K562 (cell line): Measurements from ENCODE around the gene TOMM5. TPM values are rescaled to one million over a fixed set of nuclear protein-coding genes. Genes with fewer than 3 reads are reported as not detected.

ENCODE experiments used
- ERF ChIP-seq: fragments of 450-650 bp; formaldehyde crosslinking; IDR thresholded peaks from 2 replicates; pipeline ENCODE4 v1.4.0; 2020; ENCODE audit warnings: mild to moderate bottlenecking, mixed read lengths
- PHB ChIP-seq: fragments of 250-450 bp; sonication (Bioruptor Pico); IDR thresholded peaks from 2 replicates; pipeline ENCODE4 v1.5.0; 2021
- polyA plus RNA-seq, 8 experiments: library from polyadenylated mRNA; depleted of rRNA in 4 of 8; stranded (reverse) in 5 of 8; unstranded in 3 of 8; fragments of >200 nt; fragmentation: Nextera tagmentation in 2 of 8; fragmentation: Illumina TruSeq in 1 of 8; extraction: Ambion mirVana in 2 of 8; extraction: Trizol in 1 of 8; gene quantifications; 2 replicates each; pipeline versions ENCODE4 v1.2.1 to v1.2.3, GENCODE V29; 2011 to 2014; ENCODE audit warnings: inconsistent platforms in 1 of 8, missing spikeins in 1 of 8
- total RNA-seq, 7 experiments: library from RNA; depleted of rRNA in 6 of 7; stranded (reverse); fragments of >200 nt in 6 of 7; fragmentation: Illumina TruSeq in 2 of 7; extraction: Trizol in 2 of 7; gene quantifications; 2 replicates each; pipeline versions ENCODE4 v1.2.1 to v1.2.3, GENCODE V29; 2011 to 2021; ENCODE audit warnings: low replicate concordance in 1 of 7
- TF ChIP-seq, protein P1 (sequence below), 2 experiments: fragments of 450-650 bp; IDR thresholded peaks; 2 replicates each; pipeline ENCODE4 v1.6.1; 2016; ENCODE audit warnings: mild to moderate bottlenecking in 2 of 2, borderline replicate concordance in 1 of 2, low read depth in 1 of 2, moderate library complexity in 1 of 2

The TOMM5 gene
- total and polyA plus RNA-seq, 9 of the 15 experiments (the other 6 are each of a cell fraction or from before 2014, with no cell fraction given), result 262 to 1,742 (median 496) TPM

DNA sequence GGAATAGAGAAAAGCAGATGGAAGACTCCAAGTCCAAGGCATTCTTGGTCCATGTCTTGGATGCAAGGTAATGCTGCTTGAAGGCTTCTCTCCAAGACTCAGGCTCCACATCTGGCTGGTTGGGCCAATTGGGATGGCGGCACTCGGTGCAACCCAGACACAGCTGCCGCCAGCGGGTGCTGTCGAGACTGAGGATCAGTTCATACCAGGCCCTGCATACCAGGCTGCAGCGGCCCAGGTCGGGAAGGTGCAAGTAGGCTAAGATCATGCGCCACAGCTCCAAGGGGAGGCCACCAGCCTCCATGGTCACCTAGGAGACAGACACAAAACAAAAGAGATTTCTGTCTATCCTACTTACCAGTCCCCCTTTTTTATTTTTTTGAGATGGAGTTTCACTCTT is 50.9 kb downstream of the TOMM5 start (continued):
- TF ChIP-seq, protein P1, sequence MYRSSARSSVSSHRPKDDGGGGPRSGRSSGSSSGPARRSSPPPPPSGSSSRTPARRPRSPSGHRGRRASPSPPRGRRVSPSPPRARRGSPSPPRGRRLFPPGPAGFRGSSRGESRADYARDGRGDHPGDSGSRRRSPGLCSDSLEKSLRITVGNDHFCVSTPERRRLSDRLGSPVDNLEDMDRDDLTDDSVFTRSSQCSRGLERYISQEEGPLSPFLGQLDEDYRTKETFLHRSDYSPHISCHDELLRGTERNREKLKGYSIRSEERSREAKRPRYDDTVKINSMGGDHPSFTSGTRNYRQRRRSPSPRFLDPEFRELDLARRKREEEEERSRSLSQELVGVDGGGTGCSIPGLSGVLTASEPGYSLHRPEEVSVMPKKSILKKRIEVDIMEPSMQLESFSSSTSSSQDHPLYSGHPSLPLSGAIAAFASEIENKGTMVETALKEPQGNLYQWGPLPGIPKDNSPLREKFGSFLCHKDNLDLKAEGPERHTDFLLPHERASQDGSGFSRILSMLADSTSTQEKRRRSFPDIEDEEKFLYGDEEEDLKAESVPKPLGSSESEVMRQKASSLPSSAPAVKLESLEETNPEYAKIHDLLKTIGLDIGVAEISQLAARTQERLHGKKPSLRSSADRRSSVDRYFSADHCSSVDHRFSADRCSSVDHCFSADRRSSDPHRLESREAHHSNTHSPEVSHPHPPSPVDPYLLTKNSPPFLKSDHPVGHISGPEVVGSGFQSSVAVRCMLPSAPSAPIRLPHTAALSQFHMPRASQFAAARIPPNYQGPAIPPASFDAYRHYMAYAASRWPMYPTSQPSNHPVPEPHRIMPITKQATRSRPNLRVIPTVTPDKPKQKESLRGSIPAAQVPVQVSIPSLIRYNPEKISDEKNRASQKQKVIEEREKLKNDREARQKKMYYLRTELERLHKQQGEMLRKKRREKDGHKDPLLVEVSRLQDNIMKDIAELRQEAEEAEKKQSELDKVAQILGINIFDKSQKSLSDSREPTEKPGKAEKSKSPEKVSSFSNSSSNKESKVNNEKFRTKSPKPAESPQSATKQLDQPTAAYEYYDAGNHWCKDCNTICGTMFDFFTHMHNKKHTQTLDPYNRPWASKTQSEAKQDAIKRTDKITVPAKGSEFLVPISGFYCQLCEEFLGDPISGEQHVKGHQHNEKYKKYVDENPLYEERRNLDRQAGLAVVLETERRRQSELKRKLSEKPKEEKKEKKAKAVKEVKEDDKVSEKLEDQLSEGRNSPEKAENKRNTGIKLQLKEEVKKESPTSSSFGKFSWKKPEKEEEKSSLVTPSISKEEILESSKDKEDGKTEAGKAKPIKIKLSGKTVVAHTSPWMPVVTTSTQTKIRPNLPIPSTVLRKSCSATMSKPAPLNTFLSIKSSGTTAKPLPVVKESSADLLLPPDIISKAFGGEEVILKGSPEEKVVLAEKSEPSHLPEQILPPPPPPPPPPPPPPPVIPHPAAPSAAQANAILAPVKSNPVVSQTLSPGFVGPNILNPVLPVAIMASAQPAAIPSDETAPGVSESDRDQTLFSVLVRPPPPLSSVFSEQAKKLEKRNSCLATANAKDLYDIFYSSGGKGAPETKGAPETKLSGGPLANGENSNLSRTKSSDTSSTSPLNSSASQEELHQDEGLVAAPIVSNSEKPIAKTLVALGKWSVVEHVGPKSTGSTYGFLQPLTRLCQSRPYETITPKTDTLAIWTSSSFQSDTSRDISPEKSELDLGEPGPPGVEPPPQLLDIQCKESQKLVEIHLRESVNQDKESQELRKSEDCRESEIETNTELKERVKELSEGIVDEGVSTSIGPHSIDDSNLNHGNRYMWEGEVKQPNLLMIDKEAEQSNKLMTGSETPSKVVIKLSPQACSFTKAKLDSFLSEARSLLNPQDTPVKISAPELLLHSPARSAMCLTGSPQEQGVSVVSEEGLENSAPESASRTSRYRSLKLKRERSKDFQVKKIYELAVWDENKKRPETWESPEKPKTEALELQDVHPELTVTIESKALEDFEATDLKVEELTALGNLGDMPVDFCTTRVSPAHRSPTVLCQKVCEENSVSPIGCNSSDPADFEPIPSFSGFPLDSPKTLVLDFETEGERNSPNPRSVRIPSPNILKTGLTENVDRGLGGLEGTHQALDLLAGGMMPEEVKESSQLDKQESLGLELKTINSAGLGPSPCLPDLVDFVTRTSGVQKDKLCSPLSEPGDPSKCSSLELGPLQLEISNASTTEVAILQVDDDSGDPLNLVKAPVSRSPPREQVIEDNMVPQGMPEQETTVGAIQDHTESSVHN (IDR thresholded peaks at IDR 0.05; ENCODE audit: borderline replicate concordance in 1 of 2, low read depth in 1 of 2), result no peak
- TF ChIP-seq ERF (CRISPR knock-in tag) (no peak), PHB (no peak)
- TF ChIP-seq, all 486 proteins: peak for 0
